ENCODE measurements around the gene KCNG2. TPM values are rescaled to one million over a fixed set of nuclear protein-coding genes. Genes with fewer than 3 reads are reported as not detected.

KCNG2 gene
- total RNA-seq, 4 donors from 2014 or later: 0.60 to 0.84 (median 0.78) TPM; not detected in 1

- Histone ChIP-seq H3K27ac (no peak overlapping the region), H3K9me3 (peaks cover 0 to 51% (median under 1%) of the 10 kb centered on the region in 4 donors)
Observed at GRCh38 chr18:79902640-79903039, 104.9 kb downstream of the KCNG2 start.

DNA sequence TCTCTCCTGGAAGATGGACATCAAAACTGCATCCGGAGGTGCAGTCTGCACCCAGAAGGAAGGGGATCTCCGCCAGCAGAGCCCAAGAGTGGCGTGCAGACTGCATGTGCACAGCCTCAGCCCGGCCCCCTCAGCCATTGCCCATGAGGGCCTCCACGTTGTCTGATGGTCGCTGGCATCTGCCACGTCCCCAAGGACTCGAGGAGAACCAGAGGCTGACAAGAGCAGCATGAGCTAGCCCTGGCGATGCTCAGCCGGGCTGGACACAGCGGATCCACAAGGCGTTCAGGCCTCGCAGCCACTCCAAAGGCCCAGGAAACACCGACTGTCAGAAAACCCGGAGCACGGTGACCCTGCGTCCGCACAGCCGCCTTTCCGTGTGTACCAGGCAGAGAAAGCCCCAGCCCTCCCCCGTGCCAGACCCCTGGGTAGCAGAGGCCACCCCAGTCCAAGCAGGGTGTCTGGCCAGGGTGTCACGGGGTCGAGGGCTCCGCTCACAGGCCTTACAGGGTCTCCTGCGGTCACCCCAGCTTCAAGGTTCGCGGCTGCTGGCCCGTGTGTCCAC lies 105.4 kb downstream of the KCNG2 start:
- H3K4me1 ChIP-seq: peaks cover 0 to 4% (median 0%) of the 10 kb centered on the region in 4 donors
- TF ChIP-seq, protein P1, sequence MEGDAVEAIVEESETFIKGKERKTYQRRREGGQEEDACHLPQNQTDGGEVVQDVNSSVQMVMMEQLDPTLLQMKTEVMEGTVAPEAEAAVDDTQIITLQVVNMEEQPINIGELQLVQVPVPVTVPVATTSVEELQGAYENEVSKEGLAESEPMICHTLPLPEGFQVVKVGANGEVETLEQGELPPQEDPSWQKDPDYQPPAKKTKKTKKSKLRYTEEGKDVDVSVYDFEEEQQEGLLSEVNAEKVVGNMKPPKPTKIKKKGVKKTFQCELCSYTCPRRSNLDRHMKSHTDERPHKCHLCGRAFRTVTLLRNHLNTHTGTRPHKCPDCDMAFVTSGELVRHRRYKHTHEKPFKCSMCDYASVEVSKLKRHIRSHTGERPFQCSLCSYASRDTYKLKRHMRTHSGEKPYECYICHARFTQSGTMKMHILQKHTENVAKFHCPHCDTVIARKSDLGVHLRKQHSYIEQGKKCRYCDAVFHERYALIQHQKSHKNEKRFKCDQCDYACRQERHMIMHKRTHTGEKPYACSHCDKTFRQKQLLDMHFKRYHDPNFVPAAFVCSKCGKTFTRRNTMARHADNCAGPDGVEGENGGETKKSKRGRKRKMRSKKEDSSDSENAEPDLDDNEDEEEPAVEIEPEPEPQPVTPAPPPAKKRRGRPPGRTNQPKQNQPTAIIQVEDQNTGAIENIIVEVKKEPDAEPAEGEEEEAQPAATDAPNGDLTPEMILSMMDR (IDR thresholded peaks at IDR 0.05): no peak
- TF ChIP-seq POLR2A (IDR thresholded peaks at IDR 0.05): no peak
- no peak for TF ChIP-seq EP300 (IDR thresholded peaks at IDR 0.05)
- H3K27me3 ChIP-seq: no peaks in the 10 kb centered on the region
- no peak overlapping the region for H3K27ac ChIP-seq
- DNase-seq (ENCODE audit: low spot score in 2 of 2): no peak
- 97% methylated on average over 20 to 24 of the region's 28 CpGs for WGBS, 2 donors
- H3K9me3 ChIP-seq: peaks cover 0 to 46% (median 0%) of the 10 kb centered on the region in 4 donors
- H3K4me3 ChIP-seq: no peak overlapping the region
- peaks cover 4 to 58% (median 13%) of the 10 kb centered on the region in 3 donors for H3K36me3 ChIP-seq

More at GRCh38 chr18:79902640-79903039, 104.9 kb downstream of the KCNG2 start:
- Histone ChIP-seq H3K27me3 (no peaks in the 10 kb centered on the region), H3K4me1 (peaks cover 0 to 4% (median 0%) of the 10 kb centered on the region in 4 donors), H3K36me3 (peaks cover 4 to 55% (median 13%) of the 10 kb centered on the region in 3 donors), H3K4me3 (no peak overlapping the region)
- 90 to 97% methylated on average over 18 to 20 of the region's 20 CpGs for WGBS, 2 donors
- DNase-seq (ENCODE audit: low spot score in 2 of 2): no peak
- TF ChIP-seq POLR2A (IDR thresholded peaks at IDR 0.05) (no peak), EP300 (IDR thresholded peaks at IDR 0.05) (no peak)
- TF ChIP-seq, protein P1 (IDR thresholded peaks at IDR 0.05): no peak

DNA sequence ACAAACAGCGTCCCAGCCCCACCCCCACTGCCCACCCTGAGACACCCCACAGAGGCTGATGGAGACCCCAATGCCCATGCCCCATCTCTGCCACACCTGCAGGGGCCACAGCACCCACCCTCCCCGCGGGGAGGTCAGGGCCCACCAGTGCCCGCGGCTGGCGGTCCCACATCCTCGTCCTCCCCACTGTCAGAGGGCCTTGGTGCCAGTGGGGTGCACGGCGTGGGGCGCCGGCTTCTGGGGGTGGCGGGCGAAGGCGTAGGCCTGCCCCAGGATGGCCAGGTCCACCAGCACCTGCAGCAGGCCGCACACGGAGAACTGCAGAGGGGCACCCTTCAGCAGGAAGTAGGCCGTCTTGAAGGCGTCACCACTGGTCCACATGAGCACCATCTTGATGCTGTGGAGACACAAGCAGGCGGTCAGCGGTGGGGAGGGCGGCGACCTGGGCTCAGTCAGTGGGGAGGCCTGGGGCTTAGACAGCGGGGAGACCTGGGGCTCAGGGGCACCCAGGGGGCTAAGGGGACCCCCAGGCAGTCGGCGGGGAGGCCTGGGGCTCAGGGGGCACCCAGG lies 106.1 kb downstream of the KCNG2 start:
- Histone ChIP-seq H3K27ac (no peak overlapping the region), H3K4me3 (no peak overlapping the region), H3K4me1 (peaks cover 0 to 4% (median 0%) of the 10 kb centered on the region in 4 donors), H3K27me3 (no peaks in the 10 kb centered on the region), H3K9me3 (peaks cover 0 to 39% (median 0%) of the 10 kb centered on the region in 4 donors), H3K36me3 (peaks cover 4 to 65% (median 13%) of the 10 kb centered on the region in 3 donors)
- 97% methylated on average over 14 to 23 of the region's 25 CpGs for WGBS, 2 donors
- TF ChIP-seq, protein P1 (IDR thresholded peaks at IDR 0.05): no peak
- TF ChIP-seq POLR2A (IDR thresholded peaks at IDR 0.05): no peak
- DNase-seq (ENCODE audit: low spot score in 2 of 2): no peak

- Histone ChIP-seq H3K4me1 (peaks cover 0 to 4% (median 0%) of the 10 kb centered on the region in 4 donors), H3K4me3 (no peak overlapping the region), H3K27me3 (no peaks in the 10 kb centered on the region), H3K27ac (no peak overlapping the region), H3K36me3 (peaks cover 4 to 72% (median 13%) of the 10 kb centered on the region in 3 donors), H3K9me3 (peaks cover 0 to 32% (median 0%) of the 10 kb centered on the region in 4 donors)
- WGBS, 2 donors: 93 to 95% methylated on average over 24 to 27 of the region's 27 CpGs
- no peak for DNase-seq (ENCODE audit: low spot score in 2 of 2)
- TF ChIP-seq, protein P1 (IDR thresholded peaks at IDR 0.05): no peak
- TF ChIP-seq EP300 (IDR thresholded peaks at IDR 0.05) (no peak), POLR2A (IDR thresholded peaks at IDR 0.05) (no peak)
Observed at GRCh38 chr18:79904357-79905147, 106.8 kb downstream of the KCNG2 start.

Measured in tibial nerve (tissue), 4 donors.